Kidney (tissue), 14 donors: Measurements from ENCODE around the gene OSCAR. TPM values are rescaled to one million over a fixed set of nuclear protein-coding genes. Genes with fewer than 3 reads are reported as not detected.

Source experiments
- DNase-seq, 5 donors: peaks; one replicate each; pipeline ENCODE4 v3.0.0-alpha.2; 2013 to 2020
- FAIRE-seq: peaks from 2 replicates; lab custom pipeline; 2012; peaks lifted over from hg19 to GRCh38; lab: Jason Lieb, UNC
- H3K27ac ChIP-seq, 2 donors: one replicate each; pipeline ENCODE4 v1.7.0; 2013; ENCODE audit warnings: low read depth in 2 of 2, low read length in 2 of 2, inconsistent platforms in 1 of 2
- H3K27me3 ChIP-seq: one replicate; pipeline ENCODE4 v1.7.1; 2013; ENCODE audit warnings: low read length, inconsistent platforms; ENCODE audit not compliant: control insufficient read depth, insufficient read depth
- H3K36me3 ChIP-seq, 3 donors: one replicate each; pipeline versions ENCODE4 v1.7.0 to v1.7.1; 2013; ENCODE audit warnings: low read length in 3 of 3, control low read depth in 1 of 3, inconsistent platforms in 1 of 3; ENCODE audit not compliant: insufficient read depth in 3 of 3, control insufficient read depth in 2 of 3
- H3K4me1 ChIP-seq, 3 donors: one replicate each; pipeline versions ENCODE4 v1.7.0 to v1.7.1; 2013; ENCODE audit warnings: low read length in 3 of 3, inconsistent platforms in 1 of 3, low read depth in 1 of 3; ENCODE audit not compliant: control insufficient read depth in 2 of 3, insufficient read depth in 2 of 3
- H3K4me3 ChIP-seq, 3 donors: one replicate each; pipeline versions ENCODE4 v1.7.0 to v1.8.1; 2013; ENCODE audit warnings: low read length in 3 of 3, control low read depth in 1 of 3, inconsistent platforms in 1 of 3
- H3K9ac ChIP-seq, 3 donors: one replicate each; pipeline versions ENCODE4 v1.7.0 to v1.7.1; 2013; ENCODE audit warnings: low read length in 3 of 3, control low read depth in 1 of 3, inconsistent platforms in 1 of 3
- H3K9me3 ChIP-seq, 3 donors: one replicate each; pipeline versions ENCODE4 v1.7.0 to v1.7.1; 2013; ENCODE audit warnings: low read length in 3 of 3, control low read depth in 1 of 3, inconsistent platforms in 1 of 3; ENCODE audit not compliant: control insufficient read depth in 2 of 3, insufficient read depth in 1 of 3
- intact Hi-C: fragments of 100-400 bp; cut with DNase I; formaldehyde crosslinking; loops from one replicate; pipeline ENCODE4 v1.11.1; 2022
- polyA plus RNA-seq: library from polyadenylated mRNA; stranded (reverse); fragments of 350-450 nt; fragmentation: Illumina TruSeq; extraction: RNeasy Lipid Tissue Mini Kit (QIAGEN cat#74804); gene quantifications from one replicate; pipeline ENCODE4 v1.2.3, GENCODE V29; 2014; ENCODE audit warnings: low read depth, low replicate concordance; ENCODE audit not compliant: insufficient read depth
- total RNA-seq: library from RNA; stranded (reverse); fragmentation: NEBNext Ultra II Directional; extraction: Animal tissue kit (Norgen Biotek cat#: 25700); gene quantifications from one replicate; pipeline ENCODE4 v1.2.1, GENCODE V29; 2021
- TF ChIP-seq, protein P1 (sequence below): IDR thresholded peaks from 3 replicates; pipeline ENCODE4 v1.5.1; 2012; ENCODE audit warnings: mild to moderate bottlenecking, moderate library complexity, borderline replicate concordance; ENCODE audit not compliant: insufficient read depth; ENCODE audit errors: extremely low read depth
- donor health status: control.
- donor health status: control.
- donor health status: control.
- donor health status: control.
- donor health status: control.
- donor health status: DM: yes; HTN: yes; CAD: no.
- donor health status: Normal renal cell carcinoma (clear cell type).

Gene OSCAR
- total and polyA plus RNA-seq, 2 donors from 2014 or later: 0.77 to 5.1 TPM

- no peak overlapping the region for H3K27ac ChIP-seq
- no peaks in the 10 kb centered on the region for H3K4me1 ChIP-seq
- no peak overlapping the region for H3K9ac ChIP-seq
- intact Hi-C loops: no loop called here
- TF ChIP-seq, protein P1, sequence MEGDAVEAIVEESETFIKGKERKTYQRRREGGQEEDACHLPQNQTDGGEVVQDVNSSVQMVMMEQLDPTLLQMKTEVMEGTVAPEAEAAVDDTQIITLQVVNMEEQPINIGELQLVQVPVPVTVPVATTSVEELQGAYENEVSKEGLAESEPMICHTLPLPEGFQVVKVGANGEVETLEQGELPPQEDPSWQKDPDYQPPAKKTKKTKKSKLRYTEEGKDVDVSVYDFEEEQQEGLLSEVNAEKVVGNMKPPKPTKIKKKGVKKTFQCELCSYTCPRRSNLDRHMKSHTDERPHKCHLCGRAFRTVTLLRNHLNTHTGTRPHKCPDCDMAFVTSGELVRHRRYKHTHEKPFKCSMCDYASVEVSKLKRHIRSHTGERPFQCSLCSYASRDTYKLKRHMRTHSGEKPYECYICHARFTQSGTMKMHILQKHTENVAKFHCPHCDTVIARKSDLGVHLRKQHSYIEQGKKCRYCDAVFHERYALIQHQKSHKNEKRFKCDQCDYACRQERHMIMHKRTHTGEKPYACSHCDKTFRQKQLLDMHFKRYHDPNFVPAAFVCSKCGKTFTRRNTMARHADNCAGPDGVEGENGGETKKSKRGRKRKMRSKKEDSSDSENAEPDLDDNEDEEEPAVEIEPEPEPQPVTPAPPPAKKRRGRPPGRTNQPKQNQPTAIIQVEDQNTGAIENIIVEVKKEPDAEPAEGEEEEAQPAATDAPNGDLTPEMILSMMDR: no peak
- DNase-seq: no peak
- H3K36me3 ChIP-seq: no peaks in the 10 kb centered on the region
- H3K4me3 ChIP-seq: no peak overlapping the region
- peaks cover 0 to 3% (median 0%) of the 10 kb centered on the region in 3 donors for H3K9me3 ChIP-seq
- H3K27me3 ChIP-seq: no peaks in the 10 kb centered on the region
- FAIRE-seq: no peak
These were observed 53.0 kb downstream of the OSCAR start for GRCh38 chr19:54047616-54048015.

GRCh38 chr19:54045771-54046170 lies 54.8 kb downstream of the OSCAR start:
- TF ChIP-seq, protein P1: no peak

More at GRCh38 chr19:54045771-54046170, 54.8 kb downstream of the OSCAR start:
- Histone ChIP-seq H3K4me3 (no peak overlapping the region), H3K27ac (no peak overlapping the region), H3K36me3 (no peaks in the 10 kb centered on the region), H3K27me3 (no peaks in the 10 kb centered on the region), H3K9me3 (peaks cover 0 to 3% (median 0%) of the 10 kb centered on the region in 3 donors), H3K4me1 (no peaks in the 10 kb centered on the region), H3K9ac (no peak overlapping the region)
- intact Hi-C loops: no loop called here
- DNase-seq (no peak), FAIRE-seq (no peak)

Other genes with a start within 250 kb of the OSCAR start
- 90.3 TPM for gene MYADM, start 232.9 kb downstream of the OSCAR start, total RNA-seq
- 13.1 TPM for gene MYADM, start 232.9 kb downstream of the OSCAR start, polyA plus RNA-seq
- gene PRKCG, start 218.6 kb downstream of the OSCAR start, total RNA-seq: not detected
- gene PRKCG, start 218.6 kb downstream of the OSCAR start, polyA plus RNA-seq: not detected
- not detected for gene CACNG7, start 191.5 kb downstream of the OSCAR start, total RNA-seq
- not detected for gene CACNG7, start 191.5 kb downstream of the OSCAR start, polyA plus RNA-seq
- 0.03 TPM for gene CACNG8, start 137.9 kb downstream of the OSCAR start, total RNA-seq
- not detected for gene CACNG8, start 137.9 kb downstream of the OSCAR start, polyA plus RNA-seq
- gene CACNG6, start 109.2 kb downstream of the OSCAR start, total RNA-seq: not detected
- not detected for gene CACNG6, start 109.2 kb downstream of the OSCAR start, polyA plus RNA-seq
- 0.35 TPM for gene VSTM1, start 36.9 kb downstream of the OSCAR start, total RNA-seq
- 1.0 TPM for gene VSTM1, start 36.9 kb downstream of the OSCAR start, polyA plus RNA-seq
- gene TARM1, start 19.4 kb downstream of the OSCAR start, total RNA-seq: not detected
- gene TARM1, start 19.4 kb downstream of the OSCAR start, polyA plus RNA-seq: not detected
- 132 TPM for gene NDUFA3, start 2.1 kb upstream of the OSCAR start, total RNA-seq
- 1,006 TPM for gene NDUFA3, start 2.1 kb upstream of the OSCAR start, polyA plus RNA-seq
- gene TFPT, start 14.9 kb upstream of the OSCAR start, total RNA-seq: 19.2 TPM
- gene TFPT, start 14.9 kb upstream of the OSCAR start, polyA plus RNA-seq: 31.6 TPM
- 57.2 TPM for gene PRPF31, start 15.0 kb upstream of the OSCAR start, total RNA-seq
- gene PRPF31, start 15.0 kb upstream of the OSCAR start, polyA plus RNA-seq: 55.9 TPM
- gene CNOT3, start 37.0 kb upstream of the OSCAR start, total RNA-seq: 38.1 TPM
- 30.8 TPM for gene CNOT3, start 37.0 kb upstream of the OSCAR start, polyA plus RNA-seq
- gene LENG1, start 58.9 kb upstream of the OSCAR start, total RNA-seq: 8.0 TPM
- 12.2 TPM for gene LENG1, start 58.9 kb upstream of the OSCAR start, polyA plus RNA-seq
- 98.9 TPM for gene TMC4, start 72.4 kb upstream of the OSCAR start, total RNA-seq
- gene TMC4, start 72.4 kb upstream of the OSCAR start, polyA plus RNA-seq: 64.6 TPM
- gene MBOAT7, start 88.8 kb upstream of the OSCAR start, total RNA-seq: 64.4 TPM
- 41.6 TPM for gene MBOAT7, start 88.8 kb upstream of the OSCAR start, polyA plus RNA-seq
- 33.8 TPM for gene TSEN34, start 90.5 kb upstream of the OSCAR start, total RNA-seq
- 51.0 TPM for gene TSEN34, start 90.5 kb upstream of the OSCAR start, polyA plus RNA-seq
- 1,209 TPM for gene RPS9, start 100.1 kb upstream of the OSCAR start, total RNA-seq
- gene RPS9, start 100.1 kb upstream of the OSCAR start, polyA plus RNA-seq: 2,020 TPM
- 10.0 TPM for gene LILRB3, start 122.2 kb upstream of the OSCAR start, total RNA-seq
- gene LILRB3, start 122.2 kb upstream of the OSCAR start, polyA plus RNA-seq: 1.4 TPM
- 2.9 TPM for gene LILRA6, start 142.0 kb upstream of the OSCAR start, total RNA-seq
- not detected for gene LILRA6, start 142.0 kb upstream of the OSCAR start, polyA plus RNA-seq
- gene LILRB5, start 156.5 kb upstream of the OSCAR start, total RNA-seq: 5.9 TPM
- 1.1 TPM for gene LILRB5, start 156.5 kb upstream of the OSCAR start, polyA plus RNA-seq
- 11.5 TPM for gene LILRB2, start 180.3 kb upstream of the OSCAR start, total RNA-seq
- gene LILRB2, start 180.3 kb upstream of the OSCAR start, polyA plus RNA-seq: 1.9 TPM
- gene LILRA5, start 212.4 kb upstream of the OSCAR start, total RNA-seq: 5.9 TPM
- gene LILRA5, start 212.4 kb upstream of the OSCAR start, polyA plus RNA-seq: 1.4 TPM
- 0.69 TPM for gene LILRA4, start 238.4 kb upstream of the OSCAR start, total RNA-seq
- not detected for gene LILRA4, start 238.4 kb upstream of the OSCAR start, polyA plus RNA-seq